Ishikawa (cell line): ENCODE results near the gene EVA1B.

Experiments used
- EP300 ChIP-seq: IDR thresholded peaks from 2 replicates; pipeline ENCODE4 v1.6.1; 2012; ENCODE audit warnings: borderline replicate concordance
- TAF1 ChIP-seq: IDR thresholded peaks from 2 replicates; pipeline ENCODE4 v1.6.1; 2012; ENCODE audit warnings: low read depth, mild to moderate bottlenecking

DNA sequence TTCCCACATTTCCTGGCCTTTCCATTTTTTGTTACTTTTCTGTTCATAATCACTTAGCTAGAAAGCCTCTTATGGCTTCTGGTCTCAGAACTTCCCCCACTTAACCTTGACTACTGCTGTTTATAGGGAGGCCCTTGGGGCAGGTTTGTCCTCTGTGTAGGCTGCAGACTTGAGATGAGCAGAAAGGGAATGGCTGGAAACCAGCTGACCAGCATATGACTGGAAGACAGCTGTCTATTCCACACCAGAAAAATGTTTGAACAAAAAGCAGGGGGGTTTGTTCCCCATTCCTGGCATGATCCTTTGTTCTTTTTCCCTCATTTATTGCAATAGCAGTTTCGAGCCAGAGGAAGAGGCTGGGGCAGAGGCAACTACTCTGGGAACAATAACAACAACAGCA is 22.2 kb downstream of the EVA1B start:
- no peak for TF ChIP-seq TAF1
- no peak for TF ChIP-seq EP300
